ELF-1 (cell line): ENCODE data around the gene S100A4.
A peak's percentile ranks its signal among the peaks of the same experiment; 100 is the strongest.
"Not testable (repeated sequence)": the region's sequence is repeated elsewhere in the genome, so short reads cannot be mapped to it uniquely, and the experiment has no call there.

Experiments
- DNase-seq: peaks from one replicate; pipeline ENCODE4 v3.0.0-alpha.2; 2016; ENCODE audit warnings: low read depth, low spot score

Gene S100A4

DNA sequence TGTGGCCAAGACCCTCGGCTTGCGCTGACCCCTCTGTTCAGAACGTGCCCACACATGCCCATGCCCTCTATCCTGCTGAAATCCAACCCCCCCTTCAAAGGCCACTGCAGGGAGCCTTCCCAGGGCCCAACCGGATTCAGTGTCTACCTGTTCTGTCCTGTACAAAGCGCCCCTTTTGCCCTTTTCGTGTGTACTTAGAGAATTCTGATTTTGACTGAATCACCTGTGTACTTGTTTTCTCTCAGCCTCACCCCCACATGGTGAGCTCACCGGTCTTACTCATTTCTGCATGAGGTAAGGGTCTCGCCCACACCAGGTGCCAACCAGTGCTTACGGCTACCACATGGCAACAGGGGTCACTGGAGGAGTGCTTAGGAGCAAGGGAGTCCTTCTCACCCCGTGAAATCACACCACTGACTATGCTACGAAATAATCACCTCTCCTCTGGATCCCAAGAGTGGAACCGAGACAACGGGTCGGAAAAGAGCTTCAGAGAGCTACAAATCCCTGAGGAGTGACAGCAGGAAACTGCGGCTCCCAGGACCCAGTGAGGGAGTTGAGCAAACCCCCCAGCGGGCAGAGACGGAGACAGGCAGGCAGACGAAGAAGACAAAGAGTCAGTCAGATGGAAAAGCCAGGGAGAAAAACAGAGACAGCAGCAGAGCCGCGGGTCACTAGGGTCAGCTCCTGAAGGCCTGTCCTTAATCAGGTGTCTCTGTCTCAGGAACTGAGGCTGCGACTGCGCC, 22.2 kb upstream of the S100A4 start:
- DNase-seq: peak; percentile 84

GRCh38 chr1:153566414-153567371, 21.1 kb upstream of the S100A4 start:
- DNase-seq: peak; percentile 95

DNA sequence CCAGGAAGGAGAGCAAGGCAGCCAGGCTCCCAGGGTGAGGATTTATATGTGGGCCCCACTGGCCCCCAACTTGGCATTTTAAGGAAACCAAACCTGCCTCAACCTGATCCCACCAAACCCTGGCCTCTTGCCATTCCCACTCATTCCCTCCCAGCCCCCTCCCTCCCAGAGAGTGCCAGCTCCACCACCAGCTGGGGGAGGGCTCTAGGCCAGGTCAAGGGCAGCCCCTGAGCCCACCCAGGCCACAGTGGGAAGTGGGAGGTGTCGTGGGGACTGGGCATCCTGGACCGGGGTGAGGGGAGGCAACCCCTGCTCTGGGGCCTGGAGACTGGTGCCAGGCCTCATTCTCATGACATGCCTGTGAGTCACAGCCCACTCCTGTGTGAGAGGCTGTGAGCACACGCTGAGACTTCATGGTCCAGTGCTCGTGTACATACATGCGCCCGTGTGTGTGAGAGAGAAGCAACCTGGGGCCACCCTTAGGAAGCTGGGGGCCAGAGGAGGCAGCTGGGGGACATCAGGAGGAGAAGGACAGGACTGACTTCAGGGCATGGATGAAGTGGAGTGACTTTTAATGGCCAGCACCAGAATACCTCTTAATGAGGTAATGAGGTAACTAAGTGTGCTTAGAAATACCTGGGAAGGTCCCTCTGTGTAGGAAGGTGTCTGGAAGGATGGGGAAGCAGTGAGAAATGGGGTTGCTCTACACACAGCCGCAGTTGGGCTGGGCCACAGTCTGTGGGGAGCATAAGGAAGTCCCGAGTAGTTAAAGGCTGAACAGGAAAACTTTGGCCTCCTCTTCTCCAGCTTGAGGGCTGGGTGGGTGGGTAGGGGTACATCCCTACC, 20.1 kb upstream of the S100A4 start, which contains the start of gene S100A2:
TSS of gene S100A2 (minus strand) at position 316 of the 846 bp plus-strand sequence. CDS start 1,967 bp downstream, outside the sequence.
- DNase-seq: no peak

GRCh38 chr1:153563991-153564390, 18.4 kb upstream of the S100A4 start:
- no peak for DNase-seq

DNA sequence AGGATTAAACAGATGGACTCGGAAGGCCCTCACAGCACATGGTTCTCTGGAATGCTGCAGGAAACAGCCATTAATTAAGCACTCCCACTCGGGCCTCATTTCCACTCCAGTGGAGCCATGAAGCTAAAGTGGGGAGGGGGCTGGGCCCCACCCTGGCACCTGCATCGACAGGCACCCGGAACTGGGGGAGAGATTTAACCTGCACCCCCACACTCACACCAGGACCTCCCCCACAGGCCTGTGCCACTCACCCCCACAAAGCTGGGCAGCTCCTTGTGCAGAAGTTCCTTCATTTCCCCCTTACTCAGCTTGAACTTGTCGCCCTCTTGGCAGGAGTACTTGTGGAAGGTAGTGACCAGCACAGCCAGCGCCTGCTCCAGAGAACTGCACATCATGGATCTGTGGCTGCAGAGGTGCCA, 17.9 kb upstream of the S100A4 start:
- no peak for DNase-seq

DNA sequence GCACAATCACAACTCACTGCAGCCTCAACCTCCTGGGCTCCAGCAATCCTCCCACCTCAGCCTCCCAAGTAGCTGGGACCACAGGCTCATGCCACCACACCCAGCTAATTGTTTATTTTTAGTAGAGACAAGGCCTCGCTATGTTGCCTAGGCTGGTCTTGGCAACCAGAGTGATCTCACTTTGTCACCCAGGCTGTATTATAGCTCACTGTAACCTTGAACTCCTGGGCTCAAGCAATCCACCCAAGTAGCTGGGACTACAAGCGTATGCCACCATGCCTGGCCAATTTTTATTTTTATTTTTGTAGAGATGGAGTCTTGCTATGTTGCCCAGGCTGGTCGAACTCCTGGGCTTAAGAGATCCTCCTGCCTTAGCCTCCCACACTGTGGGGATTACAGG, 16.4 kb upstream of the S100A4 start:
- DNase-seq: not testable (repeated sequence)

DNA sequence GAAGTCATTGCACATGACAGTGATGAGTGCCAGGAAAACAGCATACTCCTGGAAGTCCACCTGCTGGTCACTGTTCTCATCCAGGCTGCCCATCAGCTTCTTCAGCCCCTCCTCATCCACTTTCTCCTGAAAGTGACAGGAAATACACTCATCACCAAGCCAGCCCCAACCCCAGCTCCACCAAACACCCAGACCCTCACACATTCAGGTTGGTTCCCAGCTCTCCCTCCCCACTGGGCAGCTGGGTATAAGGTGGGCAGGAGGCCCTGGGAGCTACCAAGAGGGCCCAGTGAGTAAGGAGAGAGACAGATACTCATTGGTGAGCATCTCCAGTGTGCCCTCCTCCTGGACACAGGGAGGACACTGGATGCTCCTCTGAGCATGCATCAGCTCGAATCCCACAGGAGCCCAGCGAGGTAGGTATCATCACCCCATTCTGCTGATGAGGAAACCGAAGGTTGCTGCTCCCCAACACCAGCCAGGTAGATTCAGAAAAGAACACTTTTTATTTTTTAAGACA, 15.9 kb upstream of the S100A4 start:
- DNase-seq: no peak

GRCh38 chr1:153560771-153561465, 15.3 kb upstream of the S100A4 start:
- no peak for DNase-seq

- no peak for DNase-seq
Measured at GRCh38 chr1:153560241-153560640, 14.6 kb upstream of the S100A4 start.

DNA sequence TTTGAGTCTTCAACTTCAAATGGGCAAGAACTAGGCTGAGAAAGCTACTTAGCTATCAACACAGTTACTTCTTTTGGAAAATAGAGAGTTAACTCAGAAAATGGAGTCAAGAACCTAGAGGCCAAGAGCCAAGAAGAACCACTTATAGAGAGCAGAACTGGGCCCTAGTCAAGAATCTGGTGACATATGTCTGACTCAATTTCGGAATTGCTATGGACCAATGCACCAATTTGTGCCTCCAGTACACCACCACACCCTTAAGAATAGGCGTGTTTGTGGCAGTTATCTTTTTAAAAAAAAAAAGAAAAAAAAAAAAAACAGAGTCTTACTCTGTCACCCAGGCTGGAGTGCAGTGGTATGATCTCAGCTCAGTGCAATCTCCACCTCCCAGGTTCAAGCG, 12.3 kb upstream of the S100A4 start:
- DNase-seq: no peak

DNA sequence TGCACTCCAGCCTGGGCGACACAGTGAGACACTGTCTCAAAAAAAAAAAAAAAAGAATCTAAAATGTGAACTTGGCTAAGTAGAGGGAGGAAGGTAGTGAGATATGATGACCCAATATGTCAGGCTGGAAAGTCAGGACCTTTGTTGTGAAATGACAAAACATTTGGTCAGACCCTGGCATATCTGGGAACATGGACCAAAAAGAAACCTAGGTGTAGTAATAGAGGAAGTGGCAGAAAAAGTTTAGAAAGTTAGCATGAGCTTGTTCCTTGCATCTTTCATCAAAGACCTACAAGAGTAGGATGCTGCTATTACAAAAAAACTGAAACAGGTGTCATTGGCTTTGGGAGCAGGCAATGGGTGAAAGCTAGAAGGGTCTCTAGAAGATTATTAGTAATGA, 10.7 kb upstream of the S100A4 start:
- DNase-seq: no peak

- DNase-seq: no peak
Measured at GRCh38 chr1:153553830-153554541, 8.4 kb upstream of the S100A4 start.

GRCh38 chr1:153553096-153553495, 7.5 kb upstream of the S100A4 start:
- no peak for DNase-seq

- DNase-seq: no peak
Measured at GRCh38 chr1:153552335-153552734, 6.7 kb upstream of the S100A4 start.

DNA sequence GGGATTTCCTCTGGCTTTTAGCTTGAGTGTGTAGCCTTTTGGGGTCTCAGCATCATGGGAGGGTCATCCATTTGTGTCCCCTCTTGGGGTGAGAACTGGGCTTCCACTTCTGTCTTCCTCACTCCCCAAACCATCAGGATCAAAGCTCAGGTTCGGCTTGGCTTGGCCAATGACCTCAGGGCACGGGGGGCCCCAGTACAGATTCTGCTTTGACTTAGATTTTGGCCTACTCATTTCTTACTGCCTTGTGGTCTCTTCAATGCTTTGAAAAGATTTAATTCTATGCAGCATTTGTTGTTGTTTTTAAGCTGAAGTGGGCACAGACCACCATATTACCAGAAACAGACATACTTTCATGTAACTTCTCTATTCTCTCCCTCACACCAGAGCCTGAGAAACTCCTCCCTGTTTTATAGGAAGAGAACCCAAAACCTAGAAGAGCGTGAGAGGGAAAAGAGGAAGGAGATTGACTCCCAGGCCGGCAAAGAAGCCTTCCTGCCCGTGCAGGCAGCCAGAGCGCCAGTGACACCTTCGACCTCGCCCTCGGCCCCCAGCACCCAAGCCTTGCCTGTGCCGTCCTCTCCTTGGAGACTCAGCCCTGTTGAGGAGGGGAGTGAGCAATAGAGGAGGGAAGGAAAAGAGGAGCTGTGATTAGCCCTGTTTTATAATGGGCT, 5.4 kb upstream of the S100A4 start:
- DNase-seq: no peak

- no peak for DNase-seq
Measured at GRCh38 chr1:153550398-153550758, 4.8 kb upstream of the S100A4 start.

DNA sequence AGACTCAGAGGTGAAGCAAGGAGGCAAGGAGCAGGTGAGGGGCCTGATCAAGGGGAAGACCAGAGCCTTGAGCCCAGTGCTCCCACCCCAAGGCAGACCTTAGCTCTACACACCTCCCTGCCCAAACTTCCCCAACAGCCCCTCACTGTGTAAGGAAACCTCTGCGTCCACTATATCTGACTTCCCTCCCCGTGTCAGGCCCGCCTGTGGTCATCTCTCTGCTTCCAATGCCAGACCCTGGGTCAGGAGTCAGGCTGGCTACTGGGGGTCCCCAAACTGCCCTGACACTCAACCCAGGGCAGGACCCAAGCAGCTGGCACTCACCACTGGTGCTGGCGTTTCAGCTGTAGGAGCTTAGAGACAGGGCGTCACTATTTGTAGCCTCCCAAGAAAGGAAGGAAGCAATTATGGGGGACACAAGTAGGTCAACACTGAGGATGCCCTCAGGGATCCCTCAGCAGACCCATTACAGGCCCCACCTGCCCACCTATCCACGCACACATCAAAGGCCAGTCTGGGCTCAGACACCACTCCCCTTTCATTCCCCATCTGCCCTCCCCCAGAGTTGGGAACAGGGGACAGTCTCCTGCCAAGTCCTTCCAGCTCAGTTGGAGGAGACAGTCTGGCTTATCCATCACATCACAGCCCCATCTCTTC, 4.3 kb upstream of the S100A4 start:
- DNase-seq: no peak

DNA sequence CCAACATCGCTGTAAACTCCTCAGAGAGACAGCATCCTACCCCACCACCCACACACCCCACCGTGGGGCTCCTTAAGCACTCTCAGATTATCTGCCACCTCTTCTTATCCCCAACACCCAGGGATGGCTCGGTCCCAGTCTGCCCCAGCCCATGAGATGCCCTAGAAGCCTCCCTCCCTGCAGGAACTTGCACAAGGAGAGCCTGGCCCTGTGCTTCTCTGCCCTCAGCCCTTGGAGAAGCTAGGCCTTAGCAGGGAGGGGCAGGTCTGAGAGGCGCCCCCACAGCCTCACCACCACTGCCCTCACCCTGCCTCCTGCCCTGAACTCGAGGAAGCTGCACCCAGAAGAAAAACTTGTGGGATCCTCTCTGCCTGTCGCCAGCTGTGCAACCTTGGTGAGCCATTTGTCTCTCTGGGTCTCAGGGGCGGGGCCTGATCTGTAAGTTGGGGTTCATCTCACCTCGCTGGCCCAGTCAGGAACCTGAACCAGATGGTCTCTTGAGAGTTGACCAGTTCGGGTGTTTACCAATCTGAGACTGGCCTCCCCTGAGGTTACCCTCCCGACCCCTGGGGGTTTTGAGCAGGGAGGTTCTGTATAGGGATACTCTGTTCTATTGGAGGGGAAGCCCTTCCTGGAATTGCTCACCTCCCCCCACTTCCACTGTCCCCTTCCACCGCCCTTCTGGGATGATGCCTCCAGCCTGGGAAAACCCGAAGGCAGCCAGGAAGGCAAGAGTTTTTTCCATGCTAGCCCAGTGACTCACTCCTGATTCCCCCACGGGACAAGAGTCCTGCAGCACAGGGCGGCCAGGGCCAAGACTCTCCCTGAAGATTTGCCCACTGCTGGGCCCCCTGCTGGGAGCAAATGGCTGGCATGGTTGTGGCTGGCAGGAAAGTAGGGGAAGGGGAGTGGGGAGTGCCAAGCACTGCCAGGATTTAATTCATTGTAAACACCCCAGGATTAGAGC, 3.4 kb upstream of the S100A4 start, which contains the start of gene S100A3:
TSS of gene S100A3 (minus strand) at position 537 of the 967 bp plus-strand sequence. CDS start 773 bp downstream, outside the sequence.
- peak; percentile 52 for DNase-seq
